Neural crest cell (in vitro differentiated cells): ENCODE data around the gene SLC38A5. TPM values are rescaled to one million over a fixed set of nuclear protein-coding genes. Genes with fewer than 3 reads are reported as not detected.

Experiments
- DNase-seq: peaks from one replicate; pipeline ENCODE4 v3.0.0; 2021; ENCODE audit warnings: low read depth, mixed read lengths, low spot score
- H3K27ac Mint-ChIP-seq: one replicate; pipeline ENCODE4 v1.8.0; 2021; ENCODE audit warnings: mild to moderate bottlenecking, mixed read lengths; ENCODE audit not compliant: unreplicated experiment
- H3K27me3 Mint-ChIP-seq: 2 replicates; pipeline ENCODE4 v1.8.0; 2021; ENCODE audit warnings: low read depth, mild to moderate bottlenecking, mixed read lengths
- H3K36me3 Mint-ChIP-seq: 2 replicates; pipeline ENCODE4 v1.8.0; 2021; ENCODE audit warnings: low read depth, mild to moderate bottlenecking, mixed read lengths
- H3K4me1 Mint-ChIP-seq: 2 replicates; pipeline ENCODE4 v1.8.0; 2021; ENCODE audit warnings: mixed read lengths
- H3K4me3 Mint-ChIP-seq: one replicate; pipeline ENCODE4 v1.8.0; 2021; ENCODE audit warnings: mild to moderate bottlenecking, mixed read lengths
- H3K9me3 Mint-ChIP-seq: 2 replicates; pipeline ENCODE4 v1.8.0; 2021; ENCODE audit warnings: mixed read lengths
- total RNA-seq: library from RNA; stranded (reverse); gene quantifications from 2 replicates; pipeline ENCODE4 v1.2.1, GENCODE V29; 2021
- TF ChIP-seq, protein P1 (sequence below): fragments of 200-600 bp; sonication (generic); conservative IDR thresholded peaks from 2 replicates; pipeline ENCODE4 v1.5.0; 2021; ENCODE audit warnings: antibody characterized with exemption, mild to moderate bottlenecking

Gene SLC38A5
- total RNA-seq, 1 donor from 2014 or later: 8.8 TPM

GRCh38 chrX:48482526-48482925, 12.5 kb upstream of the SLC38A5 start:
- H3K27ac Mint-ChIP-seq: no peak overlapping the region
- peaks cover 4% of the 10 kb centered on the region for H3K9me3 Mint-ChIP-seq
- H3K4me3 Mint-ChIP-seq: no peak overlapping the region
- TF ChIP-seq, protein P1, sequence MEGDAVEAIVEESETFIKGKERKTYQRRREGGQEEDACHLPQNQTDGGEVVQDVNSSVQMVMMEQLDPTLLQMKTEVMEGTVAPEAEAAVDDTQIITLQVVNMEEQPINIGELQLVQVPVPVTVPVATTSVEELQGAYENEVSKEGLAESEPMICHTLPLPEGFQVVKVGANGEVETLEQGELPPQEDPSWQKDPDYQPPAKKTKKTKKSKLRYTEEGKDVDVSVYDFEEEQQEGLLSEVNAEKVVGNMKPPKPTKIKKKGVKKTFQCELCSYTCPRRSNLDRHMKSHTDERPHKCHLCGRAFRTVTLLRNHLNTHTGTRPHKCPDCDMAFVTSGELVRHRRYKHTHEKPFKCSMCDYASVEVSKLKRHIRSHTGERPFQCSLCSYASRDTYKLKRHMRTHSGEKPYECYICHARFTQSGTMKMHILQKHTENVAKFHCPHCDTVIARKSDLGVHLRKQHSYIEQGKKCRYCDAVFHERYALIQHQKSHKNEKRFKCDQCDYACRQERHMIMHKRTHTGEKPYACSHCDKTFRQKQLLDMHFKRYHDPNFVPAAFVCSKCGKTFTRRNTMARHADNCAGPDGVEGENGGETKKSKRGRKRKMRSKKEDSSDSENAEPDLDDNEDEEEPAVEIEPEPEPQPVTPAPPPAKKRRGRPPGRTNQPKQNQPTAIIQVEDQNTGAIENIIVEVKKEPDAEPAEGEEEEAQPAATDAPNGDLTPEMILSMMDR: no peak
- DNase-seq: no peak
- peaks cover 10% of the 10 kb centered on the region for H3K36me3 Mint-ChIP-seq
- H3K4me1 Mint-ChIP-seq: peaks cover under 1% of the 10 kb centered on the region
- no peaks in the 10 kb centered on the region for H3K27me3 Mint-ChIP-seq

GRCh38 chrX:48480583-48480982, 10.5 kb upstream of the SLC38A5 start:
- peaks cover 17% of the 10 kb centered on the region for H3K4me1 Mint-ChIP-seq
- H3K27me3 Mint-ChIP-seq: no peaks in the 10 kb centered on the region

DNA sequence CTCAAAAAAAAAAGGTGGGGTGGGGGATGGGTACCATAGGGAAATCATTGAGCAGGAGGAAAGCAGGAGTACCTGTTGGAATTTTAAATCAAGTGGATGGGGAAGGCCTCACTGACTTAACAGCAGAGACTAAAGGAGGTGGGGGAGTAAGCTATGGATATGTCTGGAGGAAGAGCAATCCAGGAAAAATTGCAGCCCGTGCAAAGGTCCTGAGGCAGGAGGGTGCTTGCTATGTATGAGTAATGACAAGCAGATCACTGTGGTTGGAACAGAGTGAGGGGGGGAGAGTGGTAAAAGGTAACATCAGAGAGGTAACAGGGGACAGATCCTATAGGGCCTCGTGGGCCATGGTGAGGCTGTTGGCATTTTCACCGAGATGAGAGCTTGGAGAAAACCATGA, 10.1 kb upstream of the SLC38A5 start:
- TF ChIP-seq, protein P1: no peak
- Mint-ChIP-seq H3K36me3 (peaks cover 13% of the 10 kb centered on the region), H3K27me3 (no peaks in the 10 kb centered on the region), H3K4me3 (no peak overlapping the region), H3K9me3 (peaks cover 4% of the 10 kb centered on the region), H3K4me1 (peaks cover 19% of the 10 kb centered on the region), H3K27ac (peak overlapping the region; percentile 27)
- DNase-seq: no peak

More at GRCh38 chrX:48480583-48480982, 10.5 kb upstream of the SLC38A5 start:
- Mint-ChIP-seq H3K9me3 (peaks cover 4% of the 10 kb centered on the region), H3K4me3 (no peak overlapping the region), H3K36me3 (peaks cover 13% of the 10 kb centered on the region), H3K27ac (no peak overlapping the region)
- TF ChIP-seq, protein P1: no peak
- DNase-seq: no peak

DNA sequence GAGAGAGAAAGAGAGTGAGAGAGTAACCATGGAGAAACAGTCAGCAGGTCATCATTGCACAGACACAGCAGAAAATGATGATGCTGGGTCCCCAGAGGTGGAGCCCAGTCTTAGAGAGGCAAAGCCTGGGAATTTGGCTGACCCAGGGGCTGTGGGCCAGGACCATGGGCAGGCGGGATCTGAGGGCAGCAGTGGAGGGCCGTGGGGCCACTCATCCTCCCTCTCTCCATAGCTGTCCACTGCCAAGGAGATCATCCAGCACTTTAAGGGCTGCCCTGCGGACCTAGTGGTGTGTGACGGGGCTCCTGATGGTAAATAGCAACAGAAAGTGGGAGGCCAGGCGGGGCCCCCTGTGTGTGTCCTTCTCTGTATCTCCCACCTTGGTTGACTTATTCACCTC, 8.7 kb upstream of the SLC38A5 start:
- Mint-ChIP-seq H3K4me1 (peaks cover 25% of the 10 kb centered on the region), H3K9me3 (peaks cover 4% of the 10 kb centered on the region), H3K27me3 (no peaks in the 10 kb centered on the region), H3K27ac (no peak overlapping the region), H3K36me3 (peaks cover 16% of the 10 kb centered on the region), H3K4me3 (peak overlapping the region; percentile 23)
- no peak for DNase-seq
- TF ChIP-seq, protein P1: no peak

- TF ChIP-seq, protein P1: no peak
- Mint-ChIP-seq H3K9me3 (peaks cover 4% of the 10 kb centered on the region), H3K36me3 (peaks cover 16% of the 10 kb centered on the region), H3K27ac (no peak overlapping the region), H3K27me3 (no peaks in the 10 kb centered on the region), H3K4me1 (peaks cover 25% of the 10 kb centered on the region), H3K4me3 (peak overlapping the region; percentile 98)
- no peak for DNase-seq
Observed at GRCh38 chrX:48477960-48478755, 8.1 kb upstream of the SLC38A5 start.
